ENCODE results near the gene NFYA.

DNA sequence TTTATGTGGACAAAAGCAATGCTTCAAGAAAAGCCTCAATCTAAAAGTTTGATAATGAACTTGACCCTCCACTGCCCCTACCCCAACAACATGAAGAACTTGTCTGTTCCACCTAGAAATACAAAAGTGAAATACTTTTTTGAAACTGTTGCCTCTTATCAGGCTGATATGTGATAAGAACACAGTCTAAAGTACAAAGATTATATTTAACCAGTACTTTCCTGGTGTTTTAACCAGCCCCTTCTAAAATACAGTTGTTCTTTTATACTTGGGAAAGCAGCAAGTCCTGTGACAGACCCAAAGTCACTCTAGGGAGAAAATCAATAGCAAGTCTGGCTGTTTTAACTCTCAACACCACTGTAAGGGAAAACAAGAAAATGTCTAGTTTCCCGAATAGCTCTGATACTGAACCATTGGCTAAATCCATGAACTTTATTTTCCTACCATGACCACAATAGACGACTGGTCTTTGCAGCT lies 7.2 kb upstream of the NFYA start:
- TF ChIP-seq TCF7L2 (IDR thresholded peaks at IDR 0.05; ENCODE audit: borderline replicate concordance, extremely low read depth, insufficient read depth, insufficient read length) (no peak), POLR2A (IDR thresholded peaks at IDR 0.05; ENCODE audit: borderline replicate concordance, extremely low read depth, insufficient read depth, insufficient read length) (no peak)

Data from HCT116 (cell line).